ENCODE measurements around the gene PMPCA.

DNA sequence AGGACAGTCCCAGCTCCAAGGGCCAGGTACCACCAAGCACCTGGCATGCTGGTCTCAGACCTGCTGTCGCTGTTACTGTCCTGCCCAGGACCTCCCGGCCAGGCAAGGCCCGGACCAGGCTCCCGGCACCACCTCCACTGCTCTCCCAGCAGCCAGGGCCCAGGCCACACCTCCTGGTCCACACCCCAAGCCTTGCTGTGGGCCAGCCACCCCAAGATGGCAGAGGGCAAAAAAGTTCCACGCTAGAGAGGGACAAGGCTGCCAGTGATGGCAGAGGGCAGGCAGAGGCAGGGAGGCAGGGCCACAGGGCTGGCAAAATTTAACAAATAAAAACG lies 48.0 kb upstream of the PMPCA start:
- TF ChIP-seq, protein P1, sequence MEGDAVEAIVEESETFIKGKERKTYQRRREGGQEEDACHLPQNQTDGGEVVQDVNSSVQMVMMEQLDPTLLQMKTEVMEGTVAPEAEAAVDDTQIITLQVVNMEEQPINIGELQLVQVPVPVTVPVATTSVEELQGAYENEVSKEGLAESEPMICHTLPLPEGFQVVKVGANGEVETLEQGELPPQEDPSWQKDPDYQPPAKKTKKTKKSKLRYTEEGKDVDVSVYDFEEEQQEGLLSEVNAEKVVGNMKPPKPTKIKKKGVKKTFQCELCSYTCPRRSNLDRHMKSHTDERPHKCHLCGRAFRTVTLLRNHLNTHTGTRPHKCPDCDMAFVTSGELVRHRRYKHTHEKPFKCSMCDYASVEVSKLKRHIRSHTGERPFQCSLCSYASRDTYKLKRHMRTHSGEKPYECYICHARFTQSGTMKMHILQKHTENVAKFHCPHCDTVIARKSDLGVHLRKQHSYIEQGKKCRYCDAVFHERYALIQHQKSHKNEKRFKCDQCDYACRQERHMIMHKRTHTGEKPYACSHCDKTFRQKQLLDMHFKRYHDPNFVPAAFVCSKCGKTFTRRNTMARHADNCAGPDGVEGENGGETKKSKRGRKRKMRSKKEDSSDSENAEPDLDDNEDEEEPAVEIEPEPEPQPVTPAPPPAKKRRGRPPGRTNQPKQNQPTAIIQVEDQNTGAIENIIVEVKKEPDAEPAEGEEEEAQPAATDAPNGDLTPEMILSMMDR (conservative IDR thresholded peaks at IDR 0.05; ENCODE audit: low read length) = no peak
- no peak for TF ChIP-seq EZH2phosphoT487 (IDR thresholded peaks at IDR 0.05; ENCODE audit: borderline replicate concordance, low read depth, low read length)
